Liver (tissue), 9 donors: ENCODE data around the gene UGT1A6. TPM values are rescaled to one million over a fixed set of nuclear protein-coding genes. Genes with fewer than 3 reads are reported as not detected.

Experiments
- DNase-seq: peaks from one replicate; pipeline ENCODE4 v3.0.0-alpha.2; 2017; ENCODE audit warnings: low spot score
- H3K27ac ChIP-seq, 2 donors: one replicate each; pipeline ENCODE4 v1.7.0; 2013; ENCODE audit warnings: inconsistent platforms in 2 of 2, low read length in 2 of 2, control low read depth in 1 of 2, low read depth in 1 of 2, mild to moderate bottlenecking in 1 of 2
- H3K27me3 ChIP-seq, 4 donors: one replicate each; pipeline versions ENCODE4 v1.6.1 to v1.7.0; 2013; ENCODE audit warnings: low read length in 3 of 4, inconsistent platforms in 1 of 4, mild to moderate bottlenecking in 1 of 4, moderate library complexity in 1 of 4; ENCODE audit not compliant: control insufficient read depth in 4 of 4, insufficient read depth in 4 of 4
- H3K36me3 ChIP-seq, 4 donors: one replicate each; pipeline versions ENCODE4 v1.6.1 to v1.7.0; 2013; ENCODE audit warnings: low read length in 3 of 4, mild to moderate bottlenecking in 3 of 4, low read depth in 1 of 4, moderate library complexity in 1 of 4; ENCODE audit not compliant: control insufficient read depth in 4 of 4, insufficient read depth in 3 of 4
- H3K4me1 ChIP-seq, 4 donors: one replicate each; pipeline versions ENCODE4 v1.6.1 to v1.7.0; 2013; ENCODE audit warnings: low read length in 3 of 4, mild to moderate bottlenecking in 3 of 4, moderate library complexity in 1 of 4; ENCODE audit not compliant: control insufficient read depth in 4 of 4, insufficient read depth in 4 of 4
- H3K4me3 ChIP-seq, 3 donors: one replicate each; pipeline versions ENCODE4 v1.6.1 to v1.7.0; 2013; ENCODE audit warnings: low read length in 3 of 3, control low read depth in 1 of 3, low read depth in 1 of 3, mild to moderate bottlenecking in 1 of 3
- H3K9ac ChIP-seq, 2 donors: one replicate each; pipeline ENCODE4 v1.7.0; 2013; ENCODE audit warnings: low read length in 2 of 2, mild to moderate bottlenecking in 2 of 2, moderate library complexity in 2 of 2, control low read depth in 1 of 2, low read depth in 1 of 2
- H3K9me3 ChIP-seq, 4 donors: one replicate each; pipeline versions ENCODE4 v1.6.1 to v1.7.0; 2013; ENCODE audit warnings: low read length in 3 of 4; ENCODE audit not compliant: control insufficient read depth in 4 of 4
- CTCF ChIP-seq: fragments of 150-350 bp; IDR thresholded peaks from 2 replicates; pipeline ENCODE4 v1.5.1; 2017; ENCODE audit warnings: improper control_type of control experiment, low read depth, low read length; ENCODE audit not compliant: missing input control
- EGR1 ChIP-seq, 2 donors: IDR thresholded peaks; 2 replicates each; pipeline ENCODE4 v1.6.1; 2016 to 2018; ENCODE audit warnings: antibody characterized with exemption in 2 of 2, low read depth in 2 of 2
- FOXA1 ChIP-seq: IDR thresholded peaks from 2 replicates; pipeline ENCODE4 v1.6.1; 2016; ENCODE audit warnings: antibody characterized with exemption
- FOXA2 ChIP-seq: IDR thresholded peaks from 2 replicates; pipeline ENCODE4 v1.6.1; 2016; ENCODE audit warnings: antibody characterized with exemption
- HNF4A ChIP-seq, 2 donors: conservative IDR thresholded peaks; 2 replicates each; pipeline ENCODE4 v1.6.1; 2016; ENCODE audit warnings: antibody characterized with exemption in 2 of 2, mild to moderate bottlenecking in 2 of 2
- HNF4G ChIP-seq: IDR thresholded peaks from 2 replicates; pipeline ENCODE4 v1.6.1; 2016; ENCODE audit warnings: antibody characterized with exemption
- JUND ChIP-seq, 2 donors: IDR thresholded peaks; 2 replicates each; pipeline ENCODE4 v1.6.1; 2016; ENCODE audit warnings: antibody characterized with exemption in 2 of 2
- NR2F2 ChIP-seq: IDR thresholded peaks from 2 replicates; pipeline ENCODE4 v1.6.1; 2016; ENCODE audit warnings: antibody characterized with exemption
- RAD21 ChIP-seq, 2 donors: IDR thresholded peaks; 2 replicates each; pipeline ENCODE4 v1.6.1; 2016; ENCODE audit warnings: antibody characterized with exemption in 2 of 2, mild to moderate bottlenecking in 2 of 2
- RXRA ChIP-seq, 2 donors: IDR thresholded peaks; 2 replicates each; pipeline ENCODE4 v1.6.1; 2017 to 2018; ENCODE audit warnings: antibody characterized with exemption in 2 of 2, mild to moderate bottlenecking in 1 of 2
- SP1 ChIP-seq: IDR thresholded peaks from 2 replicates; pipeline ENCODE4 v1.6.1; 2018; ENCODE audit warnings: antibody characterized with exemption, mild to moderate bottlenecking
- YY1 ChIP-seq: IDR thresholded peaks from 2 replicates; pipeline ENCODE4 v1.6.1; 2016; ENCODE audit warnings: antibody characterized with exemption, mild to moderate bottlenecking
- ZBTB33 ChIP-seq: IDR thresholded peaks from 2 replicates; pipeline ENCODE4 v1.6.1; 2016; ENCODE audit warnings: antibody characterized with exemption
- WGBS: extraction: QIAGEN DNeasy Blood & Tissue Kit; methylation state at CpG from one replicate; pipeline ENCODE4 v1.1.7; 2013; 5-methylcytosine and 5-hydroxymethylcytosine counted together
- polyA plus RNA-seq, 2 donors: library from polyadenylated mRNA; stranded (reverse) in 1 of 2; unstranded in 1 of 2; fragments of 200-250 nt in 1 of 2; fragments of >200 nt in 1 of 2; fragmentation: Nextera tagmentation in 1 of 2; extraction: Ambion mirVana in 1 of 2; gene quantifications; one replicate each; pipeline versions ENCODE4 v1.2.1 to v1.2.3, GENCODE V29; 2013 to 2015
- total RNA-seq, 2 donors: library from RNA; depleted of rRNA; stranded (reverse); fragments of >200 nt; gene quantifications; one replicate each; pipeline ENCODE4 v1.2.3, GENCODE V29; 2014
- TF ChIP-seq, protein P1 (sequence below): IDR thresholded peaks from 2 replicates; pipeline ENCODE4 v1.6.1; 2016; ENCODE audit warnings: antibody characterized with exemption, mild to moderate bottlenecking
- TF ChIP-seq, protein P2 (sequence below): IDR thresholded peaks from 2 replicates; pipeline ENCODE4 v1.6.1; 2016; ENCODE audit warnings: antibody characterized with exemption
- donor health status: healthy.
- donor health status: healthy.
- donor health status: healthy.
- donor health status: healthy.
- donor health status: healthy.

UGT1A6 gene
- total and polyA plus RNA-seq, 4 donors: 33.4 to 103 (median 46.5) TPM; not detected in 1

DNA sequence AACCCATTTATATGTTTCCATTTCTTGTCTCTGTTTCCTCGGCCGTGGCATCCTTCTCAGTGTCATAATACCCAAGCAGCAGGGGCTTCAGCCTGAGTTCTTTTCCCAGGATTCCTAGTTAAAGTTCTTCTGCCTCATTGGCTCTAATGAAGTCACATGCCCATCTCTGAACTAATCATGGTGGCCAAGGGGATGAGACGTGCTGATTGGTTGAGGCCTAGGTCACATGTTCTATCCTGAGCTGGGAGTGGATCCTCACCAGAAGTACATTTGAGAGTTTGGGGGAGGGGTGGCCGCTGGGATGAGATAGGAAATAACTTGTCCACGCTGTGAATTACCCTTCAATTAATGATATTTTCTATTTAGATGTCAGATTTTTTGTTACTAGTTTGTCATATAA, 16.3 kb downstream of the UGT1A6 start:
- DNase-seq: no peak
- Histone ChIP-seq H3K9ac (no peak overlapping the region), H3K36me3 (no peaks in the 10 kb centered on the region), H3K27ac (no peak overlapping the region), H3K4me1 (peaks cover 19 to 43% (median 29%) of the 10 kb centered on the region in 4 donors), H3K9me3 (no peaks in the 10 kb centered on the region), H3K27me3 (no peaks in the 10 kb centered on the region), H3K4me3 (no peak overlapping the region)
- TF ChIP-seq NR2F2 (no peak), RAD21 (IDR thresholded peaks at IDR 0.05) (no peak), ZBTB33 (no peak), EGR1 (IDR thresholded peaks at IDR 0.05; ENCODE audit: low read depth in 2 of 2) (no peak), FOXA1 (no peak), YY1 (no peak), SP1 (no peak), RXRA (IDR thresholded peaks at IDR 0.05) (no peak), CTCF (no peak)
- TF ChIP-seq, protein P1, sequence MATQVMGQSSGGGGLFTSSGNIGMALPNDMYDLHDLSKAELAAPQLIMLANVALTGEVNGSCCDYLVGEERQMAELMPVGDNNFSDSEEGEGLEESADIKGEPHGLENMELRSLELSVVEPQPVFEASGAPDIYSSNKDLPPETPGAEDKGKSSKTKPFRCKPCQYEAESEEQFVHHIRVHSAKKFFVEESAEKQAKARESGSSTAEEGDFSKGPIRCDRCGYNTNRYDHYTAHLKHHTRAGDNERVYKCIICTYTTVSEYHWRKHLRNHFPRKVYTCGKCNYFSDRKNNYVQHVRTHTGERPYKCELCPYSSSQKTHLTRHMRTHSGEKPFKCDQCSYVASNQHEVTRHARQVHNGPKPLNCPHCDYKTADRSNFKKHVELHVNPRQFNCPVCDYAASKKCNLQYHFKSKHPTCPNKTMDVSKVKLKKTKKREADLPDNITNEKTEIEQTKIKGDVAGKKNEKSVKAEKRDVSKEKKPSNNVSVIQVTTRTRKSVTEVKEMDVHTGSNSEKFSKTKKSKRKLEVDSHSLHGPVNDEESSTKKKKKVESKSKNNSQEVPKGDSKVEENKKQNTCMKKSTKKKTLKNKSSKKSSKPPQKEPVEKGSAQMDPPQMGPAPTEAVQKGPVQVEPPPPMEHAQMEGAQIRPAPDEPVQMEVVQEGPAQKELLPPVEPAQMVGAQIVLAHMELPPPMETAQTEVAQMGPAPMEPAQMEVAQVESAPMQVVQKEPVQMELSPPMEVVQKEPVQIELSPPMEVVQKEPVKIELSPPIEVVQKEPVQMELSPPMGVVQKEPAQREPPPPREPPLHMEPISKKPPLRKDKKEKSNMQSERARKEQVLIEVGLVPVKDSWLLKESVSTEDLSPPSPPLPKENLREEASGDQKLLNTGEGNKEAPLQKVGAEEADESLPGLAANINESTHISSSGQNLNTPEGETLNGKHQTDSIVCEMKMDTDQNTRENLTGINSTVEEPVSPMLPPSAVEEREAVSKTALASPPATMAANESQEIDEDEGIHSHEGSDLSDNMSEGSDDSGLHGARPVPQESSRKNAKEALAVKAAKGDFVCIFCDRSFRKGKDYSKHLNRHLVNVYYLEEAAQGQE: no peak
- TF ChIP-seq, protein P2, sequence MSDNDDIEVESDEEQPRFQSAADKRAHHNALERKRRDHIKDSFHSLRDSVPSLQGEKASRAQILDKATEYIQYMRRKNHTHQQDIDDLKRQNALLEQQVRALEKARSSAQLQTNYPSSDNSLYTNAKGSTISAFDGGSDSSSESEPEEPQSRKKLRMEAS: no peak
- 90% methylated on average over 5 of the region's 5 CpGs for WGBS

DNA sequence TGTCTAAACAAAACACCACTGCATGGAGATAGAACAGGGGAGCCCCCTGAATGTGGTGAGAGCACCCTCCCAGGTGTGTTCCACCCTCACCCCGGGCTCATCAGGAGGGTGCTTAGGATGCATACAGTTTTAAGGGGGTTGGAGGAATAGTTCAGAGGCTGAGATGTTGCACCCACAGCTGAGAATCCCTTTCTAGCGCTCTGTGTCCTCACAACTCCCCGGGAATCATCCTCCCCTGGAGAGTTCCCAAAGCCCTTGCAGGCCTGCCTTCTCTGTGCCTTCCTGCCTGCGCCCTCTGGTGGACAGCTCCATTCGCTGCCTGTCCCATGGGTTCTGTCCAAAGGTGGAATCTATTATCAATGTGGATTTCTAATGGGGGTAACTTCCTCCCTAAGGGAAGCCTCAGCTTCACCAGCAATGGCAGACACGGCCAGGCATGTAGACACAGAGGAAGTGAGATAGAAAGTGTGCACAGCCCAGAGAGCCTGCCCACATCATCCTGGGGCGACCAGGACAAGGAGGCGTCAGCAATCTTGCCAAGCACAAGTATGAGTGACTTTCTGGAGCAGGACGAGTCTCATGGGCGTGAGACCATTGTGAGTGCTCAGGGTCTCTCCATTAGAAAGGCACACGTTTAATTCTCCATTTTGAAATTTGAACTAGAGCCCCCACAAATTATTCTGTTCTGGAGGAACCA, 18.8 kb downstream of the UGT1A6 start:
- H3K4me1 ChIP-seq: peaks cover 10 to 28% (median 16%) of the 10 kb centered on the region in 4 donors
- 41% methylated on average over 11 of the region's 11 CpGs for WGBS
- no peaks in the 10 kb centered on the region for H3K36me3 ChIP-seq
- H3K9me3 ChIP-seq: no peaks in the 10 kb centered on the region
- H3K27me3 ChIP-seq: no peaks in the 10 kb centered on the region
- no peak overlapping the region for H3K9ac ChIP-seq
- TF ChIP-seq, protein P1: no peak
- TF ChIP-seq YY1 (peak; percentile 4), NR2F2 (no peak), HNF4A (conservative IDR thresholded peaks at IDR 0.05) (peak; percentile 26 to 61), FOXA2 (no peak), FOXA1 (no peak), CTCF (peak; percentile 89), HNF4G (peak; percentile 27), JUND (IDR thresholded peaks at IDR 0.05) (no peak), RAD21 (IDR thresholded peaks at IDR 0.05) (peak; percentile 95 to 99), RXRA (IDR thresholded peaks at IDR 0.05) (peak; percentile 33 to 72)
- no peak overlapping the region for H3K27ac ChIP-seq
- no peak overlapping the region for H3K4me3 ChIP-seq
- DNase-seq: peak; percentile 81
